ENCODE measurements around the gene BCAS3.

The BCAS3 gene

DNA sequence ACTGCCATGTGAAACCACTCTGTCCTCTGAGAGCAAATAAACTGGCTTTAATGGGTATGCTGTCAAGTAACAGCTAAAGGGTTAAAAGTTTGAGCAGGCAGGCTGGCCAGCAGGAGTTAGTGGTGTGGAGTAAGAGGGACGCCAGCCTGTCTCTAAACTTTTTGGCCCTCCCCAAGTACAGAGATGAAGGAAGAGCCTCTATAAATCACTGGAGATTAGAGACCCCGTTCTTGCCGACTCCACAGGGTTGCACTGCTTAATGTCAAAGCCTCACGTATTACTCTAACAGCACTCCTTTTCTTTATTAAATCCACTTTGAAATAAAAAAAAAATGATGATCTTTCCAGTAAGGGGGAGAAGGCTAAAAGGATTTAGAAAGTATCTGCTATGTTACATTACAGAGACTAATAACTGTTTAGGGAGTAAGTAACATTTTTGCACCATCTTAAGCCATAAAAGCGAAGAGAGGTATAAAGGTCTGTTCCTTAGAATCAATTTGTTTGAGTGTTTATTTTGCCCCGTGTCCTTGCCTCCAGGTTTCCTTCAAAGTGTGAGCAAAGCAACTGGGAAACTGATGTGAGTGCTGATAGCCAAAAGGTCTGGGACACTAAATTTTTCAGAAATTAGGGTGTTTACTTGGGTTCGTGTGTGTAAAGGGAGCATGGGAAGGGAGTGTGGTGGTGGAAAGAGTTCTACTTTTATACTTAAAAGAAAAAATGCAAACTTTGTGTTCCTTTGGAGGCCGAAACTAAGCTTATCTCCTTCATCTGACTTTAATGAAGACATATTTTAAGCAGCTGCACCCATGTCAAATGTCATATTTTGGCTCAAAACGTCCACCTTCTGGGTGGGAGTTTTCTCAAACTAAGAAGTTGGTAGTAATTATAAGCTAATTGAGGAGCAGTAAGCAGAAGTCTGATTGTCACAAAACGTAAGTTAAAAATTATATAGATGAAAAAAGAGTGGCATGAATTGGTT is 612.0 kb downstream of the BCAS3 start:
- DNase-seq (ENCODE audit: low read depth in 2 of 2): no peak

DNA sequence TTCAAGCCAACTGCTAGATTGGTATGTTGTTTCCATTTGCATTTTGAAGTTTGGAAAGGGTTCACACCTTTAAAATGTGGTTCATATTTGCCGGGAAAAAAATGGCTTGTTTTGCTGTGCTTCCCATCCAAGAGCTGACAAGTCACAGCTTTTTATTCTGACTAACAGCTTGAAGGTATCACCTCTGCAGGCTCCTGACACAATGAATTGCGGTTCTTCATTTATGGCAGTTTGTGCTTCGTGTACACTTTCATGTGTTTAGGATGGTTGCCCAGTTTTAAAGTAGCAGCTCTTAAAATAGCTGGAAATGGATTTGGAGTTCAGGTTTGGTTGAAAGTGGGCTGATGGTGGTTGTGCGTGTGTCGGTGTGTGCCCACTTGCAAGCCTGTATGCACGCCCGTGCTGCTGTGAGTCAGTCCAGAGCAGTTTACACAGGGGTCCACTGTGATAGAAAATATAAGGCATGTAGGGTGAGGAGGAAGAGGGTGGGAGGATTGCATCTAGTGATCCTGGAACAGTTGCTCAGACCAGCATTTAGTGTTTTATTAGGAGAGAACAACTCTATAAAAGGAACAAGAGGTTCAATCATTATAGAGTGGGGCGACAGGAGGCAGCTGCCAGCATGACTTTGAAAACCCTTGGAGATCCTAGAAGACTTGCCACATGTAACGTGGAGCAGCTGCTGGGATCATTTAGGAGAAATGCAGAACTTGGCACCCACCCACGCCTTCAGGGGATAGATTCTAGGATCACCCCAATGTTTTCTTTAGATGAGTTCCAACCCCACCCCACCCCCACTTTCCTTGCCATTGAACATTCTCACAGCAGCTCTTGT is 614.0 kb downstream of the BCAS3 start:
- DNase-seq (ENCODE audit: low read depth in 2 of 2): no peak

DNA sequence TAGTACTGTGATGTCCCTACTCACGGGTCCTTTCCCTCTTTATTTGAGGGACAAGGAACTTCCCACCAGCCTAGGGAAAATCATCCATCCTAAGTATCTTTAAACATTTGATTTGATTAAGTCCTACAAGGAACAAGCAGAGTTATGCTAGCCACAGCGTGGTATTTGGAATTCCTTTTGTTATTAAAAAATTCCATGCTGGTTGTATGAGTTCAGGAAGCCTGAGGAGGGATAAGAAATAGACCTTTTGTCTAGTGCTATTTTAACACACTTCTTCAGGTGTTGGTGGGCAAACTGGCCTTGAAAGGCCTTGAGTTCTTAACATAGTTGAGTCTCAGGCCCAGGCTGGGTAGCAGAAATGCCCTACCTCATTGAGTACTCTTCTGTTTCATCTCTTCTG is 616.6 kb downstream of the BCAS3 start:
- no peak for DNase-seq (ENCODE audit: low read depth in 2 of 2)

DNA sequence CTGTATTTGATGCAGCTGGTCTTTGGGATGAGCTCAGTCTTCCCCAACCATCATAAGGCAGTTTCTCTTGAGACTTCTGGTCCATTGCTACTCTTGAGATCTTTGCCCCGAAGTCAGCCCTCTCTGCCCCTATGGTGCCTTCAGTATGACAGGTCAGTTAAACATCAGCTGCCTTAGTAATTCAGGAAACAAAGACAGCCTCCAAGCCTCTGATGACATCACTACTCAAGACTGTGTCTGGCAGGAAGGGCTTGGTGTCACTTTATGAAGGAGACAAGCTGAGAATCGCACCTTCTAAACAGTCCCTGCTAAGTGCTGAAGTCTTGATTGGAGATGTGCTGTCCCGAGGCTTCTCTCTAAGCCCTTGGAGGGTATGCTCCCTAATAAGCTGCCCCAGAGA is 617.1 kb downstream of the BCAS3 start:
- DNase-seq (ENCODE audit: low read depth in 2 of 2): no peak

DNA sequence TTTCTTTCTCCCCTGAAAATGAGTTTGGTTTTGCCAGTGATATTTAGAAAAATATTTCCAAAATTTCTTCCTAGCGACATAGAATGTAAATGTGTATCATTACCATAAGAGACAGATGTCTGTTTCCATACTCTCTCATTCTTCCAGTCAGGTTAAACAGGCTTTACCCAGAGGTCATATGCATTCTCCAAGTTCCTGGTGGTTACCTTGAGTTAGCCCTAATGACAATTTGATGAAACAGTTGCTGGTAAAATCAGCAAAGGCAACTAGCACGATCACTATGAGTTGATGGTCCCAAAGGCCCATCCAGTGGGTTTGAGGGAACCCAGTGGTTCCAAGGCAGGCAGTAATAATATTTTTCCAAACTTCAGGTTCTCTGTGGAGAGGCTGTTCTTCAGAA is 618.4 kb downstream of the BCAS3 start:
- no peak for DNase-seq (ENCODE audit: low read depth in 2 of 2)

DNA sequence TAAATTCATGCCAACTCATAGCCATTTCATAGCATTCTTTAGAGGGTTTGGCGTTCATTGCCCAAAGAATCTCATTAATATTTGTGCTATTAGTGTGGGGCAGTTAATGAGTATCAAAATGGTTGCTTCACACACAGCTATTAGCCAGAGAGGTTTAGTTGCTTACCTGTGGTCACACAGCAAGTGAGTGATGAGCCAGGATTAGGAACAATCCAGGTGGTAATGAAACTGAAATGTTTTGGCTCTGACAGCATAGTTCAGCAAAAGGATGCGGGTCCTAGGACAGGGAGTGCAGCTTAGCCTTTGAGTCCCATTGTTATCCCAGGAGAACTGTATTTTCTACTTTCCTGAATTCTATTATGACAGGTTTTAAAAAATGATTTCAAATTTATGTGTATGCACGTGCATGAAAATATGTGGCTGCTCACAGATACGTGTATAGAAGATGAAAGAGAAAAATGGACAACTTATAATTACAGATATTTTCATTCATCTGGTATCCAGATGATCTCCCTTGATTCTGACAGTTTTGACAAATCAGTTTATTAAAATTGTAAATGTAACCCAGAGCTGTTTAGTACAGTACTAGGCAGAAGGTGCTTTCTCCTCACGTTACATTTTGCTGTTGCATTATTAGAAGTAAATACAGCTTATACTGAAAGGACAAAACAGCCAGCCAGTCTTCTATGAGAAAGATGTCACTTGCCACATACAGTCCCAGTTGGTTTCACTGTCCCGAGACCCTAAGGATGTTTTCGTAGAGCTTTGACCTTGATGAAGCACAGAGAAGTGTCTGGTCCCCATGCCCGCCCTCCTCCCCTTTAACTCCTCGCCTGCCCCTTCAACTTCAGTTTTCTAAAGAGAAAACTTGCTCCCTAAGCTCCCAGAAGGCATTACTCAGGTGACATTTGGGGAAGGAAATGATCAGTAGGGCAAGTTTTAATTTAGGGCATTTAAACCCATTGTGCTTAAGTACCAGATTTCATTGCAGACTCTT is 622.2 kb downstream of the BCAS3 start:
- DNase-seq (ENCODE audit: low read depth in 2 of 2): no peak

DNA sequence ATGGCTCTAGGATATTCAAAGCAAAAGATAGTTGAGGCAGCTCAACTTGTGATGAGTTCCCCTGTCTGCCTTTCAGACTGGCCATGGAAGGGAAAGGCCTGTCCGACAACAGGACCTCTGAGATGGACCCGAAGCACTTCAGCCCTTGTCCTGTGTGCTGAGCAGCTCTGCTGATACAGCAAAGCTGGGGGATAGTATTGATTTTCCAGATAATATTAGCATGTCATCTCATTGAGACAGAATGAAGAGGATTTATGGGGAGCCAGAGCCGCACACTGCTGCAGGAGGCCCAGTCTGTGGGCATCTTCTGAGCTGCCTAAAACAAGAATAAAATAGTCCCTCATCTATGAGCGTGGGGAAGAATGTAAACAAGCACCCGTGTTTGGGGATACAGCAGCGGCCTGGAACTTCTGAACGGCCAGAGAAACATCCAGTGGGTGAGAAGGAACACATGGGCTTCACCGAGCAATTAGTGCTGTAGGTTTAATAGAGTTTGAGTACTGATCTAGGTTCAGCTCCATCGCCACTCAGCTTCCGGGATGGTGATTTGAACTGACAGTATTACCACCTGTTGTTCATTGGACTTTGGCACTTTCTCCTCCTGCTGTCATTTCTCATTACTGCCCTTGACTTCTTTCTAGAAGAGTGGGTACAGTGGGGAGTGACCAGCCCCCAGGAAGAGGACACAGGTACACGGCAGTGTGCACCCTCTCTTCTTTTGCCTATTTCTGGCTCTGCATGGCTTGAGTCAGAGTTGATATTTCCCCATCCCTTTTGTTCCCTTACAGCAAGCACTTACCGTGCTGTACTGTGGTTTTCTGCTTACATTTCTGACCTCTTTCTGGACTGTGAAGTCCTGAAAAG is 625.5 kb downstream of the BCAS3 start:
- DNase-seq (ENCODE audit: low read depth in 2 of 2): no peak

DNA sequence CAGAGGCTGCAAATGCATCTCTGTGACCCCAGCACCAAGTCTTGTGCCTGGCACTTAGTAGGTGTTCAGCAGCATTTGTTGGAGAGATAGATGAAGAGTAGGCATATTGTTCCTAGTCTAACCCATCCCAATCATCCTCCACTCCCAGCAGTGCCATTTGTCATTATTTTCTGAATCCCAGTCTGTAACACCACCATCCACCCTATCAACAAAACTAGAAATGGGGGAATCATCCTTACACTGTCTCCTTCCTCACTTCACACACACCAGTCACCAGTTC is 626.1 kb downstream of the BCAS3 start:
- DNase-seq (ENCODE audit: low read depth in 2 of 2): no peak

DNA sequence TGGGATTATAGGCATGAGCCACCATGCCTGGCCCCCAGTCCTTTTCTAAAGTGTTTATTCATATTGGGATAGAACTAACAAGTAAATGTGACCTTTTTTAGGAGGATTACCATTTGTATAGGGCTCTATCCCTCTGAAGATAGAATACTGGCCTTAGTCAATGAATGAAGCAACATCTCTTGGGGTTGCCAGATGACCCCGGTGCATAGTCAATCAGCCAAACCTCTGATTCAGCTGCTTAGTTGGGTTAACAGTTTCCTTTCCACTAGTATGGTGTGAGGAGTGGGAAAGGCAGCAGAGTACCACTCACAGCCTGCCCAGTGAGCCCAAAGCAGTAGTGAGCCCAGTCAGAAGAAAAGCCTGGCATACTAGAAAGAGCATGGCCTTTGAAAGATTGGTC is 627.4 kb downstream of the BCAS3 start:
- DNase-seq (ENCODE audit: low read depth in 2 of 2): no peak

DNA sequence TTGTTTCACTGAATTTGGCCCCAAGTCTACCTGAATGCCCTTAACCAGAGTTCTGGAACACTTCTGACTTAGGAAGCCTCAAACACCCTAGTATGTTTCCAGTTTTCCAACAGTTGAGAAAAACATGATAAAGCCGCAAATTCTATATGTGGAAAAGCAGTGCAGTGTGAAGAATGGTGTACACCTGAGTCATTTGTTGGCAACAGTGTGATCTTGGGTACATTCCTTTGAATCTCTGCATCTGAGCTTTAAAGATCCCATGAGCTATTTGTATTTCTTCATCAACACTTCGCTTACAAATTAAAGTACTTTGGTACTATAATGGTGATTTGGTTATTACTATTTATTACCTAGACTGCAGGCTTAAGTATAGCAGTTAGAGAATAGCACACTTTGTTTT is 628.4 kb downstream of the BCAS3 start:
- no peak for DNase-seq (ENCODE audit: low read depth in 2 of 2)

DNA sequence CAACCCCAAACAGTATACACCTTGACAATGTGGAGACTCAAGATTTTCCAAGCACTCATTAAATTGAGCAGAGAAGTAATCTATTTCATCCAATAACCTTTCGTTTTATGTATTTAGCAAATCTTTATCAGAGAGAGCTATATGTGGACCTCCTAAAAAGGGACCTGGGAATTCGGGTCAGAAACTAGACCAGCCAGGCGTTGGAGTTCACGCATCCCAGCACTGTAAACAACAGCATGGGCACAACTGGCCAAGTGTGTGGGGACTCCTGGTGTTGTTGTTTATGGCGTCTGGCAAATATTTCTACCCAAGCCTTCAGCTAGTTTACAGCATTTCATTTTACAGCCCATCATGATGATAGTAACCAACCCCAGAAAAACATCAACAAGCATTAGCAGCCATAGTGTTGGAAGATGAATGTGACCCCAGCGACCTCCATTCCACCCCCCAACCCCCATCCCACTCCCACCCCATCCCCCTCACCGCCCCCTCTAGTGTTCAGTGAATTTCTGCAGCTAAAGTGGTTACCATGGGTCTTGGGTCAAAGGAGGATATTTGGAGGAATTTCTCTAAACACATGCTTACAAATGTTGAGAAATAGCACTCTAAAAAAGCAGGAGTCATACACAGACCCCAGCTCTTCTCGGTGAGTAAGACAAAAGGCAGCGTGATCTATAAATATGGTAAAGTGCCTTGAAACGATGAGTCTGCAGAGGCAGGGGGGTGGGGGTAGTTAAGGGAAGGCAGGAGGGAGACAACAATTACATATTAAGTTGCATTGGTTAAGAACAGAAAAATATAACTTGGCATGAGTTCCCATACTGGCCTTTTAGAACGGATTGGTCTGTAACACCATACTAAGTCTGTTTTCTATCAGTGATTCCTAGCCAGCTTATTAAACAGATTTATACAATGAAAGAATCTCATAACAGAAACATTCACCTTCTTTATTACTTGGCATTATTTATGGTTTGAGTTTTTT is 630.5 kb downstream of the BCAS3 start:
- DNase-seq (ENCODE audit: low read depth in 2 of 2): peak; percentile 96 to 98

DNA sequence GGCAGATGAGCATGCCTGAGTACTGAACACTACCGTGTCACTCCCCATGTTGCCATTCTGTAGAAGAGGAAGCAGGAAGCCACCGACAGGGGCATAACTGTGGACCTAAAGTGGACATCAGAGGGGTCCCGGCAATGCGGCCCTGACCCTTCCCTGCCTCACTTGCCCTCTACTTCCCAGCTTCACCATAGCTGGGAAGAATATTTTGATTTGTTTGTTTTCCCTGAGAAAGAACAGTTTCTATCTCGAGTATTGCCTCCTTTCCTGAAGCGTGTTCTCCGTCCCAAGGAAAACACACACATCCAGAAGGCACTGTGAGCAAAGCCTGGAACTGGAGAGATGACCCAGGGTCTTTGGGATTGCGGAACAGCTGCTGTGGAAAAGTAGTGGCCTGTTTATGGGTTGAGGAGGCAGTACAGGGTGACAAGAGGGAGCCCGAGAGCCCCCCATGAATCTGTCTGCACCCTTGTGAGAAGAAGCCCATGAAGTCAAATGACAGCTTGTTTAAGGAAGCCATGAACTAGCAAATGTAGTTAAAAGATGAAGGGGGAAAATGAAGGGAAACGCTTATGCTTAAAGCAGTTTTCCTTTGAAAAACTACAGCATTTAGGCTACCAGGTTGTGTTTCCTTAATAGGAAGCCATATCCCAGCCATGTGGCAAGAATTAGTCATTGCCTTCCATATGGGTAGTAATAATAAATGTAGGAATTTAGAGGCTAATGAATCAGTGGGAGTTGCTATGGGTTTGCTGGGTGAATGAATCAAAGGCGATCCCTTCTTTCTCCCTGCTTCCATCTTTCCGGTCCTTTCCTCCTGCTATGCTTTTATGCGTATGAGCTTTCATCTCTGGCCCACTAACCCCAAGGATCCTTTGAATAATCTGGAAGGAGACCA is 632.0 kb downstream of the BCAS3 start:
- peak; percentile 67 to 72 for DNase-seq (ENCODE audit: low read depth in 2 of 2)

DNA sequence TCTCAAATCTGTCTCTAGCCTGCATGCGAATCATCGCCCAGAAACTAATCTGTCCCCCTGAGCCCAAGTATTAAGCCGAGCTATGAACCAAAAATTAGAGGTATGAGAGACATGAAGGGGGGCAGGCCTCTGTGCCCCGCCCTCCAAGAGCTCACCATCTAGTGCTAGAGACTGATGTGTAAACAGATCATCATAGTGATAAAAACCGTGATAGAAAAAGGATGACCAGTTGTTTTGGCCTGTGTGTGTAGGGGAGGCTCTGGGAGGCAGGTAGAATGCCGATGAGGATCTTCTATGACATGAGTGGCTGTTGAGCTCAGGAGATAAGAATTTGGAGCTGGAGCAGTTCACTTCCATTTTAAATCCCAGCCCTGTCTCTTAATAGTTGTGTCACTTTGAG is 632.9 kb downstream of the BCAS3 start:
- no peak for DNase-seq (ENCODE audit: low read depth in 2 of 2)

DNA sequence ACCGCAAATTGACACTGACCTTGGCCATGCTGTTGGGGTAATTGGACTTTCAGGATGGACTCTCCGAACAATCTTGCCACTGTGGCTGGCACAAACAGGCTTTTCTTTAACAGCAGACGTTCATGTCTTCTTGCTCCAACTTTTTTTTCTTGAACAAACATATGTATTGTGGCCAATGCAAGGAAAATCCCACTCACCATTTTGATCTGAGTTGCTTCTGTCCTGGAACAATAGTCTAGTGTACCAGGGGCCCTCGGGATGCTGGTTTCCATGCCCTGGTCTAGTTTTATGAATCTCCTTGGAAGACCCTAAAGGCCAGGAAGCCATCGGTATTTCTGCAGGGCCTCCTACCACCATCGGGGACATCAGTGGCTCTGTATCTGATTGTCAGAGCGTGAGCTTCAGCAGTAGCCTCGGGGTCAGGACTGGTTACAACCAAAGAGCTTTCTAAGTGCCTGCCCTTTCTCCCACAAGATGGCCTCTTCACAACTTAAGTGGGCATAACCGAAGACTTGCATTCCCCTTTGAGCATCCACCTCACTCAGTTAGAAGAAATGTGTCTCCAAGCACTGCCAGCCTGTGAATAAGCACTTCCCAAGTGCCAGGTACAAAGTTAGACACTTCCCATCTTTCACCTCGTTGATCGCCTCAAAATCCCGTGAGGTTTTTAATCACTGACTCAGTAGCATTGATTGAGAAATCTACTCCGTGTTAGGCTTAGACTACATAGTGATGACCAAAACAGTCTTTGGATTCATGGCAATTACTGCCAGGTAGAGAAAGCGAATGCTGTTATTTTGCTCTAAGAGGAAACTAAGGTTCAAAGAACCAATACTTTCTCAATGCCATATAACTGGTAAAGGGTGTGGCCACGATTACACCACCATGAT is 635.0 kb downstream of the BCAS3 start:
- DNase-seq (ENCODE audit: low read depth in 2 of 2): no peak

DNA sequence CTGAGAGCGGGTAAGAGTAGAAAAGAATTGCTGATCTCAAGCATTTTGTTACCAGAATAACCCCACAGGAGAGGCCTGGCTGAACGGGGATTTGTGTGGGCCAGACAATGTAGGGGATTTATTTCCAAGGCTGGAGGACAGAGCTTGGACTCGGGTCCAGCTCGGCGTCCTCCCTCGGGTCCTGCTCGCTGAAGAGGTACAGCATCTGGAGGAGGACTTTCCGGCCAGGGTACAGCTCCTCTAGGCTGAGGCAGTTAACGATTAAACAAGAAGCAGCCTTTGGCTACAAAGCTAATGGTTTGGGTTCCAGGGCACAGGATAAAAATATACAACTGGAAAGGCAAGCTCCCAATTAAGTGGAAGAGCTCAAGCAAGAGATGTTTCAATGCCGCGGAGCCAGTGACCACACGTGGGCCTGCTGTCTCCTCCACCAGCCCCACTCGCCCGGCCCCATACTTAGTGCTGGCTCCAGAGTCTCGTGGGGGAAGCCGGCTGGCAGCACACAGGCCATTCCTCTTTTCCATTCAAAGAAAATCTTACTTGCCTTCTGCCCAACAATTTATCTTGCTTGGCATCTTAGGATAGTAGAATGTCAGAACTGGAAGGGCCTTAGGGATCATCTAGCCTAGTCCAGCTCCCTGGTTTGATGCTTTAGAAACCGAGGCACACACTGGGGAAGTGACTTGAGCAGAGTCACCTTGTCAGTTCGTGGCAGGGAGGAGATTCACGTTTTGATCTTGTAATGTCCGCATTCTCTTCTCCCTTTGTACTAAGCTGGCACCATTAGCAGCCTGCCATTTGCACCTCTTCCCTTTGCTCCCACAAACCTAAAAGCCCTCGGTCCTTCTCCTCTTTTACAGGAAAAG is 636.0 kb downstream of the BCAS3 start:
- DNase-seq (ENCODE audit: low read depth in 2 of 2): no peak

DNA sequence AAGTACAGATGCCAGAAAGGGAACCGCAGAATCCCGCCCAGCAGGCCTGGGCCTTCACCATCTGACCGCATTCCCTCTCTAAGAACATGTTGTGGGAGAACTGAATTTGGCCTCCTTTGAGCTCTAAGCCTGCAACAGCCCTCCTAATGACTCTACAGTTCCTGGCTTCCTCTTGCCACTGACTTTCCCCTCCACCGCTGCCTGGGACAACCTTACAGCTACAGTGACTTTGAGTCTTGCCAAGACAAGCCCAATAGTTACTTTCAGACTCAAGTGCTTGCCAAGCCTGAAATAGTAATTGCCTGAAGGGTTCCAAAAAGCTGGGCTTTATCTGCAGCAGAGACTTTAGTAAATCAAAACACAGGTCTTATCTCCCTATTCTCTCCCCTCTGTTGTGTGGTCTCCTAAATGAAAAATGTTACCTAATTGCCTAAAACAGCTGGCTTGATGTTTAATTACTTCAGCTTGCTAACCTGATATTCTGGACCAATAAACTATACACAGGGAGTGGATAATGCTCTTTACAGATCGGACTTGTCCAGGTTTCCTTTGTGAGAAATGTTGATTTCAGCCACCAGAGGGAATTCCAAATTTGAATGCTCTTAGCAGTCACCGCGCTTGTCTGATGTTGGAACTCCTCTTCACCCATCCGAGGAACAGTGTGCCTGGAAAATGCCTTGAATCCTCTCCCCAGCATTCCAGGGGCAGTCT is 636.9 kb downstream of the BCAS3 start:
- no peak for DNase-seq (ENCODE audit: low read depth in 2 of 2)
